ENCODE data around the gene CD79A. TPM values are rescaled to one million over a fixed set of nuclear protein-coding genes. Genes with fewer than 3 reads are reported as not detected.

Gene CD79A
- polyA plus RNA-seq, 1 donor from 2014 or later, result not detected

DNA sequence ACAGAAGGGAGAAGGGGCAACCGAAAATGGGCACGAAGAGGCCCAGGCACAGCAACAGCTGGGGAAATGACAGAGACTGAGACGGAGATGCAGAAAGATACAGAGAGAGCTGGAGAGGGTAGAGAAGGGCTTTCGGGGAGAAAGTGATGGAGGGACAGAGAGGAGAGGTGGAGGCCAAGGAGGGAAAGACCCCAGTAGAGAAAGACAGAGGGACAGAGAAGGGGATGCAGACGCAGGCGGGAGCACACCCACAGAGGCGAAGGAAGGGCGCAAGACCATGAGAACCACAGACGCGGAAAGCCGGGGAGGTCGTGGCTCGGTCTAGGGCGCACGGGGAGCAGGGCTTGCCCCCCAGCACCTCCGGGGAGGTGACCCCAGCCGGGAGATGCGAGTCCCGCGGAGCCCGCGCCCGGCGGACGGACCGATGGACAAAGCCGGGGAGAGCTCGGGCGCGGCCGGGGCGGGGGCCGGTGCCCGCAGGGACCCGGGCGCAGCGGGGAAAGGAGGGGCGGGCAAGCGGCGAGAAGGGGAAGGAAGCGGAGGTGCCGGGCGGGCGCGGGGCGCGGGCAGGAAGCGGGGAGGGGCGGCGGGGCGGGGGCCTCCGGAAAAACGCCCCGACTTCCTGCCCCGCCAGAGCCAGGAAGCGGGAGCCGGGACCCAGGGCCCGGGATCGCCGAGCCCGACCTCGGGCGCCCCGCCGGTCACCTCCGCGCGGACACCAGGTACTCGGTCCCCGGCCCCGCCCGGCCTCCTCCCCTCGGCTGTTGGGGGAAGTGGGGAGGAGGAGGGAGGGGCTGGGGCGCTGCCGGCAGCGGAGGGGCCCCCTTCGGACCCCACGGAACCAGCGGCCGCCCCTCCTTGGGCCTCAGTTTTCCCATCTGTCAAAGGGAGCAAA is 5.7 kb downstream of the CD79A start, which contains the start of gene ARHGEF1:
TSS of gene ARHGEF1 (plus strand) at position 617 of the 895 bp plus-strand sequence. CDS start 4,899 bp downstream, outside the sequence.
- Histone ChIP-seq H4K20me1 (ENCODE audit: insufficient read depth) (no peaks in the 10 kb centered on the region), H3K36me3 (ENCODE audit: insufficient read depth, low read length) (no peaks in the 10 kb centered on the region), H3K27me3 (ENCODE audit: insufficient read depth, low read depth, low read length) (peaks cover 26% of the 10 kb centered on the region), H3K4me3 (ENCODE audit: low read length) (peak within 1 kb of the TSS; percentile 93), H3F3A (ENCODE audit: insufficient read depth, low read length, poor library complexity, severe bottlenecking) (no peaks in the 10 kb centered on the region), H3K9ac (ENCODE audit: low read length) (peak within 1 kb of the TSS; percentile 77), H2AFZ (ENCODE audit: low read depth, low read length) (peak within 1 kb of the TSS; percentile 90), H3K9me2 (ENCODE audit: insufficient read depth, low read length) (no peaks in the 10 kb centered on the region), H3K9me3 (ENCODE audit: low read length) (no peaks in the 10 kb centered on the region), H3K4me2 (ENCODE audit: low read length) (peak within 1 kb of the TSS; percentile 21), H3K79me2 (replicated peaks; ENCODE audit: insufficient read depth, low read length) (no peaks in the 10 kb centered on the region), H3K27ac (ENCODE audit: low read length) (no peak within 1 kb of the TSS)
- TF ChIP-seq EZH2 (IDR thresholded peaks at IDR 0.05; ENCODE audit: borderline replicate concordance, insufficient read depth, low read length, poor library complexity, severe bottlenecking) (peak; percentile 4), SMC3 (conservative IDR thresholded peaks at IDR 0.05; ENCODE audit: poor library complexity) (no peak)

DNA sequence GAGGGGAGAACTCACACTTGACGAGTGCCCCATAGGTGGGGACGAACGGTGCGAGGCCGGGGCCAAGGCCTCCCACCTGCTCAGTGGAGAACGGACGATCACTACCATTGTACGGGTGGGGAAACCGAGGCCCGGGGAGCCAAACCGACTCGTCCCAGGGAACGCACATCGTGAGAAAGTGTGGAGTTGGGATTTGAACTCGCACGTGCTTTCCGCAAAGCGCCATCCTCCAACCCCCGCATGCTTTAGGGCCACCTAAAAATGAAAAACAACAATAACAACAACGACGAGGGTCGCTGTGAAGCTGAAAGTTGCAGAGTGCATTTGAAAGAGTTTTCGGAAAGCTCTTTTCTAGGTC is 6.4 kb downstream of the CD79A start:
- Histone ChIP-seq H3K9me2 (ENCODE audit: insufficient read depth, low read length) (no peaks in the 10 kb centered on the region), H3K36me3 (ENCODE audit: insufficient read depth, low read length) (no peaks in the 10 kb centered on the region), H3K27me3 (ENCODE audit: insufficient read depth, low read depth, low read length) (peaks cover 26% of the 10 kb centered on the region), H3K9ac (ENCODE audit: low read length) (no peak overlapping the region), H3K79me2 (replicated peaks; ENCODE audit: insufficient read depth, low read length) (no peaks in the 10 kb centered on the region), H3K4me3 (ENCODE audit: low read length) (peak overlapping the region; percentile 93), H3K27ac (ENCODE audit: low read length) (no peak overlapping the region), H3K4me2 (ENCODE audit: low read length) (peak overlapping the region; percentile 21), H2AFZ (ENCODE audit: low read depth, low read length) (no peak overlapping the region), H4K20me1 (ENCODE audit: insufficient read depth) (no peaks in the 10 kb centered on the region), H3F3A (ENCODE audit: insufficient read depth, low read length, poor library complexity, severe bottlenecking) (no peaks in the 10 kb centered on the region), H3K9me3 (ENCODE audit: low read length) (no peaks in the 10 kb centered on the region)
- TF ChIP-seq EP300 (conservative IDR thresholded peaks at IDR 0.05; ENCODE audit: poor library complexity, severe bottlenecking), result no peak
- no peak for TF ChIP-seq EZH2 (IDR thresholded peaks at IDR 0.05; ENCODE audit: borderline replicate concordance, insufficient read depth, low read length, poor library complexity, severe bottlenecking)
- no peak for TF ChIP-seq MXI1 (conservative IDR thresholded peaks at IDR 0.05; ENCODE audit: poor library complexity, severe bottlenecking)

DNA sequence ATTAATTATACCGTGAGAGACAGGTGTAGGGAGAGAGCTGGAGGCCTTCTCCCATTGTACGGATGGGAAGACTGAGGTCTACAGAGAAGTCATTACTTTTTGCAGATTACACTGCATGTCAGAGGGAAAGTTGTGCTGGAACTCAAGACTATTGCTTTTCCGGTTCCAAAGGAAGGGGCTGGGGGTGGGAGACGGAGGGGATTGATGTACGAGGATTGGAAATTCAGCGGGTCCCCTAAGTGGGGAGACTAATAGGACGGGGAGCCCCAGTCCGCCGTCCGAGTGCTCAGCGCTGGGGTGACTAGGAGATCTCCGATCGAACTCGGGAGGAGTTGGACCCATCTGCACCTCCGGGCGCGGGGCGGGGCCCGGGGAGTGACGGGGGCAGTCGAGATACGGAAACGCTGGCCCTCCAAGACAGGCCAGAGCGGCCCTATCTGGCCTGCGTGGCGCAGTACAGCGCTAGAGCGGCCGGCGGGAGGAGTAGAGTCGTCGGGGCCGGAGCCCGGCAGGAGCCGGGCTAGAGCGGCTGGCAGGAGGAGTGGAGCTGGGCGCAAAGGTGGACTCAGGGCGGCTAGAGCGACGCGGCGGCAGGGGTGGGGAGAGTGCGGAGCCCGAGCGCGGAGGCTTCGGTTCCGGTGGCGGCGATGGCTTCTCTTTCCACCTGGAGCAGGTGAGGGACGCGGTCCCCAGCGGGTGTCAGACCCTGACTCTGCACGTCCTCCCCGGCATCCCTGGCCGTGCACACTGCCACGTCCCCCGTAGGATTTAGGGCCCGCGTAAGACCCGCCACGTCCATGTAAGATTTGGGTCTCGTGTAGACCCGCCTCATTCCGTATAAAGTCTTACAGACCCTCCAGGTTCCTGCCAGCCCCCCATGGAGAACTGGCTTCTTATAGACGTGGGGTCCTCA is 7.0 kb downstream of the CD79A start:
- Histone ChIP-seq H3K9ac (ENCODE audit: low read length) (peak overlapping the region; percentile 77), H3K9me2 (ENCODE audit: insufficient read depth, low read length) (no peaks in the 10 kb centered on the region), H3K36me3 (ENCODE audit: insufficient read depth, low read length) (no peaks in the 10 kb centered on the region), H3K79me2 (replicated peaks; ENCODE audit: insufficient read depth, low read length) (no peaks in the 10 kb centered on the region), H3K4me2 (ENCODE audit: low read length) (peak overlapping the region; percentile 59), H3K27ac (ENCODE audit: low read length) (peak overlapping the region; percentile 20), H2AFZ (ENCODE audit: low read depth, low read length) (peak overlapping the region; percentile 90), H4K20me1 (ENCODE audit: insufficient read depth) (no peaks in the 10 kb centered on the region), H3K27me3 (ENCODE audit: insufficient read depth, low read depth, low read length) (peaks cover 26% of the 10 kb centered on the region), H3F3A (ENCODE audit: insufficient read depth, low read length, poor library complexity, severe bottlenecking) (no peaks in the 10 kb centered on the region), H3K4me3 (ENCODE audit: low read length) (peak overlapping the region; percentile 93), H3K9me3 (ENCODE audit: low read length) (no peaks in the 10 kb centered on the region)
- TF ChIP-seq, protein P1, sequence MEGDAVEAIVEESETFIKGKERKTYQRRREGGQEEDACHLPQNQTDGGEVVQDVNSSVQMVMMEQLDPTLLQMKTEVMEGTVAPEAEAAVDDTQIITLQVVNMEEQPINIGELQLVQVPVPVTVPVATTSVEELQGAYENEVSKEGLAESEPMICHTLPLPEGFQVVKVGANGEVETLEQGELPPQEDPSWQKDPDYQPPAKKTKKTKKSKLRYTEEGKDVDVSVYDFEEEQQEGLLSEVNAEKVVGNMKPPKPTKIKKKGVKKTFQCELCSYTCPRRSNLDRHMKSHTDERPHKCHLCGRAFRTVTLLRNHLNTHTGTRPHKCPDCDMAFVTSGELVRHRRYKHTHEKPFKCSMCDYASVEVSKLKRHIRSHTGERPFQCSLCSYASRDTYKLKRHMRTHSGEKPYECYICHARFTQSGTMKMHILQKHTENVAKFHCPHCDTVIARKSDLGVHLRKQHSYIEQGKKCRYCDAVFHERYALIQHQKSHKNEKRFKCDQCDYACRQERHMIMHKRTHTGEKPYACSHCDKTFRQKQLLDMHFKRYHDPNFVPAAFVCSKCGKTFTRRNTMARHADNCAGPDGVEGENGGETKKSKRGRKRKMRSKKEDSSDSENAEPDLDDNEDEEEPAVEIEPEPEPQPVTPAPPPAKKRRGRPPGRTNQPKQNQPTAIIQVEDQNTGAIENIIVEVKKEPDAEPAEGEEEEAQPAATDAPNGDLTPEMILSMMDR (IDR thresholded peaks at IDR 0.05; ENCODE audit: poor library complexity, severe bottlenecking), result peak; percentile 29
- TF ChIP-seq EP300 (conservative IDR thresholded peaks at IDR 0.05; ENCODE audit: poor library complexity, severe bottlenecking) (no peak), POLR2AphosphoS5 (IDR thresholded peaks at IDR 0.05) (peak; percentile 69), RAD21 (conservative IDR thresholded peaks at IDR 0.05) (peak; percentile 32), SMC3 (conservative IDR thresholded peaks at IDR 0.05; ENCODE audit: poor library complexity) (peak; percentile 35), MXI1 (conservative IDR thresholded peaks at IDR 0.05; ENCODE audit: poor library complexity, severe bottlenecking) (peak; percentile 54), EZH2 (IDR thresholded peaks at IDR 0.05; ENCODE audit: borderline replicate concordance, insufficient read depth, low read length, poor library complexity, severe bottlenecking) (no peak), TAF1 (IDR thresholded peaks at IDR 0.05; ENCODE audit: low read depth) (peak; percentile 78)
- TF ChIP-seq, protein P2, sequence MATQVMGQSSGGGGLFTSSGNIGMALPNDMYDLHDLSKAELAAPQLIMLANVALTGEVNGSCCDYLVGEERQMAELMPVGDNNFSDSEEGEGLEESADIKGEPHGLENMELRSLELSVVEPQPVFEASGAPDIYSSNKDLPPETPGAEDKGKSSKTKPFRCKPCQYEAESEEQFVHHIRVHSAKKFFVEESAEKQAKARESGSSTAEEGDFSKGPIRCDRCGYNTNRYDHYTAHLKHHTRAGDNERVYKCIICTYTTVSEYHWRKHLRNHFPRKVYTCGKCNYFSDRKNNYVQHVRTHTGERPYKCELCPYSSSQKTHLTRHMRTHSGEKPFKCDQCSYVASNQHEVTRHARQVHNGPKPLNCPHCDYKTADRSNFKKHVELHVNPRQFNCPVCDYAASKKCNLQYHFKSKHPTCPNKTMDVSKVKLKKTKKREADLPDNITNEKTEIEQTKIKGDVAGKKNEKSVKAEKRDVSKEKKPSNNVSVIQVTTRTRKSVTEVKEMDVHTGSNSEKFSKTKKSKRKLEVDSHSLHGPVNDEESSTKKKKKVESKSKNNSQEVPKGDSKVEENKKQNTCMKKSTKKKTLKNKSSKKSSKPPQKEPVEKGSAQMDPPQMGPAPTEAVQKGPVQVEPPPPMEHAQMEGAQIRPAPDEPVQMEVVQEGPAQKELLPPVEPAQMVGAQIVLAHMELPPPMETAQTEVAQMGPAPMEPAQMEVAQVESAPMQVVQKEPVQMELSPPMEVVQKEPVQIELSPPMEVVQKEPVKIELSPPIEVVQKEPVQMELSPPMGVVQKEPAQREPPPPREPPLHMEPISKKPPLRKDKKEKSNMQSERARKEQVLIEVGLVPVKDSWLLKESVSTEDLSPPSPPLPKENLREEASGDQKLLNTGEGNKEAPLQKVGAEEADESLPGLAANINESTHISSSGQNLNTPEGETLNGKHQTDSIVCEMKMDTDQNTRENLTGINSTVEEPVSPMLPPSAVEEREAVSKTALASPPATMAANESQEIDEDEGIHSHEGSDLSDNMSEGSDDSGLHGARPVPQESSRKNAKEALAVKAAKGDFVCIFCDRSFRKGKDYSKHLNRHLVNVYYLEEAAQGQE (IDR thresholded peaks at IDR 0.05; ENCODE audit: borderline replicate concordance), result peak; percentile 27

Measured in neural cell (in vitro differentiated cells).